A549 (cell line): ENCODE measurements around the gene HSF2BP. TPM values are rescaled to one million over a fixed set of nuclear protein-coding genes. Genes with fewer than 3 reads are reported as not detected.

Source experiments
- ATAC-seq, 2 experiments: fragments of 200-7000 bp in 1 of 2; fragments of >200 bp in 1 of 2; cut with Nextera tagmentation in 1 of 2; cut with Tn5 transposase in 1 of 2; 3 replicates each; pipeline versions ENCODE4 v1.8.0 to v1.9.1; 2018 to 2020; ENCODE audit warnings: mild to moderate bottlenecking in 1 of 2, moderate library complexity in 1 of 2
- CTCF ChIA-PET: fragments of 300-600 bp; sonication (Branson Sonifier 250); formaldehyde crosslinking; extraction: SDS; loops from one replicate; lab custom pipeline; 2021; ENCODE audit warnings: antibody characterized with exemption, inconsistent platforms; lab: Yijun Ruan, JAX
- POLR2A ChIA-PET: fragments of 350-600 bp; formaldehyde crosslinking; extraction: SDS; loops from one replicate; lab custom pipeline; 2021; ENCODE audit warnings: antibody characterized with exemption, inconsistent platforms; lab: Yijun Ruan, JAX
- DNase-seq, 2 experiments: peaks; one replicate each; pipeline versions ENCODE4 v3.0.0 to v3.0.0-alpha.2; 2011 to 2016; ENCODE audit warnings: low read depth in 1 of 2, low spot score in 1 of 2
- FAIRE-seq: peaks from 2 replicates; lab custom pipeline; 2011; peaks lifted over from hg19 to GRCh38; lab: Jason Lieb, UNC
- H3K27ac ChIP-seq, 2 experiments: fragments of >200 bp; sonication (Bioruptor Twin); formaldehyde crosslinking; 3 replicates each; pipeline ENCODE4 v1.5.1; 2016 to 2017
- H3K4me1 ChIP-seq: fragments of >200 bp; sonication (Bioruptor Twin); formaldehyde crosslinking; 3 replicates; pipeline ENCODE4 v1.6.1; 2016
- H3K4me2 ChIP-seq: fragments of >200 bp; sonication (Bioruptor Twin); formaldehyde crosslinking; 3 replicates; pipeline ENCODE4 v1.6.1; 2016
- H3K4me3 ChIP-seq: fragments of >200 bp; sonication (Bioruptor Twin); formaldehyde crosslinking; 3 replicates; pipeline ENCODE4 v1.5.1; 2016
- H3K9me3 ChIP-seq: fragments of >200 bp; sonication (Bioruptor Twin); formaldehyde crosslinking; 3 replicates; pipeline ENCODE4 v1.6.1; 2016
- CEBPB ChIP-seq, 2 experiments: fragments of >200 bp in 1 of 2; sonication (Bioruptor Twin) in 1 of 2; formaldehyde crosslinking in 1 of 2; IDR thresholded peaks; 2 replicates each; pipeline ENCODE4 v1.6.1; 2012 to 2016
- CHD2 ChIP-seq: fragments of 150-350 bp; IDR thresholded peaks from 2 replicates; pipeline ENCODE4 v1.6.1; 2014; ENCODE audit warnings: low read length; ENCODE audit not compliant: partially characterized antibody
- EP300 ChIP-seq, 2 experiments: fragments of >200 bp; sonication (Bioruptor Twin); formaldehyde crosslinking; IDR thresholded peaks; 2 replicates in 1 of 2; 3 replicates in 1 of 2; pipeline ENCODE4 v1.6.1; 2016 to 2017
- ESRRA ChIP-seq: fragments of 150-350 bp; IDR thresholded peaks from 2 replicates; pipeline ENCODE4 v1.6.1; 2014; ENCODE audit warnings: mild to moderate bottlenecking, low read length, borderline replicate concordance
- FOSL2 ChIP-seq, 2 experiments: fragments of 450-650 bp in 1 of 2; fragments of >200 bp in 1 of 2; sonication (Bioruptor Twin) in 1 of 2; formaldehyde crosslinking; IDR thresholded peaks; 2 replicates each; pipeline versions ENCODE4 v1.5.0 to v1.6.1; 2016 to 2020; ENCODE audit warnings: mild to moderate bottlenecking in 1 of 2, moderate library complexity in 1 of 2
- GATA3 ChIP-seq: IDR thresholded peaks from 2 replicates; pipeline ENCODE4 v1.6.1; 2012; ENCODE audit warnings: borderline replicate concordance
- HOXA7 ChIP-seq: fragments of 250-450 bp; sonication (Bioruptor Pico); IDR thresholded peaks from 2 replicates; pipeline ENCODE4 v1.5.0; 2020; ENCODE audit warnings: mild to moderate bottlenecking, moderate library complexity
- HOXB5 ChIP-seq: fragments of 250-450 bp; sonication (Bioruptor Pico); IDR thresholded peaks from 2 replicates; pipeline ENCODE4 v1.5.0; 2020; ENCODE audit warnings: mild to moderate bottlenecking, moderate library complexity
- JUN ChIP-seq, 2 experiments: fragments of >200 bp; sonication (Bioruptor Twin); formaldehyde crosslinking; IDR thresholded peaks; 2 replicates in 1 of 2; 3 replicates in 1 of 2; pipeline ENCODE4 v1.6.1; 2016 to 2017
- JUNB ChIP-seq: fragments of >200 bp; sonication (Bioruptor Twin); formaldehyde crosslinking; IDR thresholded peaks from 2 replicates; pipeline ENCODE4 v1.6.1; 2016
- KDM1A ChIP-seq: fragments of 200-600 bp; sonication (generic); IDR thresholded peaks from 2 replicates; pipeline ENCODE4 v1.6.1; 2016; ENCODE audit warnings: low read depth, mild to moderate bottlenecking
- KDM5A ChIP-seq: fragments of 200-600 bp; sonication (generic); IDR thresholded peaks from 2 replicates; pipeline ENCODE4 v1.6.1; 2016; ENCODE audit warnings: antibody characterized with exemption, mild to moderate bottlenecking
- MYC ChIP-seq: IDR thresholded peaks from 2 replicates; pipeline ENCODE4 v1.6.1; 2012; ENCODE audit warnings: mild to moderate bottlenecking, inconsistent platforms, low read length, improper control_type of control experiment, borderline replicate concordance
- NPAS2 ChIP-seq: fragments of 250-450 bp; sonication (Bioruptor Pico); IDR thresholded peaks from 2 replicates; pipeline ENCODE4 v1.8.0; 2022; ENCODE audit warnings: mild to moderate bottlenecking, moderate library complexity, borderline replicate concordance
- POLR2A ChIP-seq: IDR thresholded peaks from 2 replicates; pipeline ENCODE4 v1.6.1; 2012; ENCODE audit warnings: mild to moderate bottlenecking, low read length
- TFCP2L1 ChIP-seq: fragments of 250-450 bp; sonication (Bioruptor Pico); IDR thresholded peaks from 2 replicates; pipeline ENCODE4 v1.5.0; 2021; ENCODE audit warnings: mild to moderate bottlenecking
- WGBS: methylation state at CpG from one replicate; pipeline ENCODE4 v1.1.6; 2017; ENCODE audit errors: missing lambda C conversion rate; 5-methylcytosine and 5-hydroxymethylcytosine counted together
- polyA plus RNA-seq, 4 experiments: library from polyadenylated mRNA; depleted of rRNA in 3 of 4; stranded (reverse); fragments of >200 nt; fragmentation: RNase III in 1 of 4; extraction: RNeasy Plus Mini Kit Qiagen cat#74134 plus additional on column Dnase treatment in 1 of 4; gene quantifications; 2 replicates in 3 of 4; 3 replicates in 1 of 4; pipeline ENCODE4 v1.2.3, GENCODE V29; 2011 to 2017
- TF ChIP-seq, protein P1 (sequence below): fragments of 250-450 bp; sonication (Bioruptor Pico); IDR thresholded peaks from 2 replicates; pipeline ENCODE4 v1.5.0; 2020; ENCODE audit warnings: low read depth, mild to moderate bottlenecking, moderate library complexity
- TF ChIP-seq, protein P2 (sequence below): fragments of 250-450 bp; sonication (Bioruptor Pico); IDR thresholded peaks from 2 replicates; pipeline ENCODE4 v1.5.0; 2021; ENCODE audit warnings: mild to moderate bottlenecking, moderate library complexity, borderline replicate concordance
- TF ChIP-seq, protein P3 (sequence below): IDR thresholded peaks from 2 replicates; pipeline ENCODE4 v1.6.1; 2012
- TF ChIP-seq, protein P4 (sequence below): fragments of 450-650 bp; IDR thresholded peaks from 2 replicates; pipeline ENCODE4 v1.6.1; 2014; ENCODE audit warnings: antibody characterized with exemption

The HSF2BP gene
- polyA plus RNA-seq, 2 of the 4 experiments (the other 2 are of a cell fraction), result 1.7 to 3.1 TPM

DNA sequence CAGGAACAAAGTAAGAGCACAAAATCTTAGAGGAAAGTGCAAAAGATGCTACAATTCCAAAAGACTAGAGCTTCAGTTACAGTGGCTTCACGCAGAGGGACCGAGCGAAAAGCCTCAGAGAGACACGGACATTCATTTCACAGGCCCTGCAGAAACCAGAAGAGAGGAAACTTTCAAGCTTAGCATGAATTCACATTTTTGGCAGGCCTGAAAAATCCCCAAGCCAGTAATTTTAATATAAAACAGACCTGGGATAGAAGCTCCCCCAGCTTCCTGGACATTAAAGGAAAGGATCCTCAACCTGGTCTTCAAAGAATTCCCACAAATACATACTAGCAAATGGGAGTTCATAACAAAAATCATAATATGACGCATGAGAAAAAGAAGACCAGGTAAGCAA, 66.2 kb downstream of the HSF2BP start (continued):
- TF ChIP-seq CEBPB (IDR thresholded peaks at IDR 0.05), result no peak
- TF ChIP-seq HOXA7 (CRISPR knock-in tag), result no peak
- TF ChIP-seq TFCP2L1 (CRISPR knock-in tag), result no peak

DNA sequence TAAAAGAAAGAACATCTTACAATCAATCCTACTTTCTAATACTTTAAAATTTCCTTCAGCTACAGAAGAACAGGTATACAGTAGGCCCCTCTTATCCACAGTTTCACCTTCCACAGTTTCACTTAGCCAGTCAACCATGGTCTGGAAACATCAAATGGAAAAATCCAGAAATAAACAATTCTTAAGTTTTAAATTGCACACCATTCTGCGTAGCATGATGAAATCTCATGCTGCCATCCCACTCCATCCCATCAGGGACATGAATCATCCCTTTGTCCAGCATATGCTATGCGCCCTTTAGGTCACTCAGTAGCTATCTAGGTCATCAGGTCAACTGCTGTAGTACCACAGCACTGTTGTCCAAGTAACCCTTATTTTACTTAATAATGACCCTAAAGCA, 67.7 kb downstream of the HSF2BP start:
- H3K4me3 ChIP-seq, result no peak overlapping the region
- POLR2A ChIA-PET, result no interaction called here
- ATAC-seq (peak; percentile 71 to 82; a peak in 4 of 6 replicates), FAIRE-seq (no peak), DNase-seq (peak in 1 of 2 experiments; percentile 72)
- 0 out of 3 replicates have a peak, but pooled peaks cover 5% of the 10 kb centered on the region for H3K9me3 ChIP-seq
- WGBS, result 15% methylated on average over 2 of the region's 2 CpGs
- CTCF ChIA-PET, result interaction anchor here (1.2 to 1.7 kb wide), 2 partner anchors 20 to 54 kb away, joined by 4 to 6 read pairs; no protein-coding TSS in a partner anchor
- peaks cover 83% of the 10 kb centered on the region for H3K4me1 ChIP-seq
- H3K27ac ChIP-seq, result peak overlapping the region; percentile 86 to 98
- peak in 1 of 2 experiments; percentile 54; a peak in 1 of 5 replicates for TF ChIP-seq EP300 (IDR thresholded peaks at IDR 0.05)
- TF ChIP-seq CEBPB (IDR thresholded peaks at IDR 0.05), result peak in 1 of 2 experiments; percentile 77; a peak in 2 of 4 replicates
- TF ChIP-seq, protein P1, sequence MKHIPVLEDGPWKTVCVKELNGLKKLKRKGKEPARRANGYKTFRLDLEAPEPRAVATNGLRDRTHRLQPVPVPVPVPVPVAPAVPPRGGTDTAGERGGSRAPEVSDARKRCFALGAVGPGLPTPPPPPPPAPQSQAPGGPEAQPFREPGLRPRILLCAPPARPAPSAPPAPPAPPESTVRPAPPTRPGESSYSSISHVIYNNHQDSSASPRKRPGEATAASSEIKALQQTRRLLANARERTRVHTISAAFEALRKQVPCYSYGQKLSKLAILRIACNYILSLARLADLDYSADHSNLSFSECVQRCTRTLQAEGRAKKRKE, result no peak
- TF ChIP-seq GATA3, result peak; percentile 79
- TF ChIP-seq ESRRA, result no peak
- TF ChIP-seq, protein P2, sequence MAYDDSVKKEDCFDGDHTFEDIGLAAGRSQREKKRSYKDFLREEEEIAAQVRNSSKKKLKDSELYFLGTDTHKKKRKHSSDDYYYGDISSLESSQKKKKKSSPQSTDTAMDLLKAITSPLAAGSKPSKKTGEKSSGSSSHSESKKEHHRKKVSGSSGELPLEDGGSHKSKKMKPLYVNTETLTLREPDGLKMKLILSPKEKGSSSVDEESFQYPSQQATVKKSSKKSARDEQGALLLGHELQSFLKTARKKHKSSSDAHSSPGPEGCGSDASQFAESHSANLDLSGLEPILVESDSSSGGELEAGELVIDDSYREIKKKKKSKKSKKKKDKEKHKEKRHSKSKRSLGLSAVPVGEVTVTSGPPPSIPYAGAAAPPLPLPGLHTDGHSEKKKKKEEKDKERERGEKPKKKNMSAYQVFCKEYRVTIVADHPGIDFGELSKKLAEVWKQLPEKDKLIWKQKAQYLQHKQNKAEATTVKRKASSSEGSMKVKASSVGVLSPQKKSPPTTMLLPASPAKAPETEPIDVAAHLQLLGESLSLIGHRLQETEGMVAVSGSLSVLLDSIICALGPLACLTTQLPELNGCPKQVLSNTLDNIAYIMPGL, result no peak
- no peak for TF ChIP-seq MYC
- TF ChIP-seq JUNB, result peak; percentile 24; the same call in 1 of the 2 replicates
- peak in 1 of 2 experiments; percentile 50; a peak in 2 of 5 replicates for TF ChIP-seq JUN (IDR thresholded peaks at IDR 0.05)
- TF ChIP-seq FOSL2 (IDR thresholded peaks at IDR 0.05), result 0 out of 2 replicates have a peak, but pooled peaks have one; percentile 17
- TF ChIP-seq FOSL2 (CRISPR knock-in tag; IDR thresholded peaks at IDR 0.05), result peak; percentile 59
- TF ChIP-seq CHD2, result no peak
- TF ChIP-seq, protein P3, sequence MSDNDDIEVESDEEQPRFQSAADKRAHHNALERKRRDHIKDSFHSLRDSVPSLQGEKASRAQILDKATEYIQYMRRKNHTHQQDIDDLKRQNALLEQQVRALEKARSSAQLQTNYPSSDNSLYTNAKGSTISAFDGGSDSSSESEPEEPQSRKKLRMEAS, result peak; percentile 45
- peak overlapping the region; percentile 41 for H3K4me2 ChIP-seq

DNA sequence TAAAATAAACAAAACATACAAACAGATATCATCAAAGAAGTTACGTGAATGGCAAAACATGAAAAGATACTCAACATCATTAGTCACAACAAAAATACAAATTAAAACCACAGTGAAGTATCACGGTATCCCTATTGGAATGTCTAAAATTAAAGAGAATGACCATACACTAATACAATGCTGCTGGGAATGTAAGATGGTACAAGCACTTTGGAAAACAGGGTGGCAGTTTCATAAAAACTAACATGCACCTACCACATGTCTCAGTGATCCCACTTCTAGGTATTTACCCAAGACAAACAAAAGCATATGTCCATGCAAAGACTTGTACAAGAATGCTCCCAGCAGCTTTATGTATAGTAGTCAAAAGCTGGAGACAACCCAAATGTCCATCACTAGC, 69.1 kb downstream of the HSF2BP start:
- Histone ChIP-seq H3K4me2 (peak overlapping the region; percentile 13; the same call in 1 of the 3 replicates), H3K4me1 (peaks cover 91% of the 10 kb centered on the region), H3K27ac (peak overlapping the region; percentile 96 to 98), H3K9me3 (no peaks in the 10 kb centered on the region), H3K4me3 (no peak overlapping the region)
- ATAC-seq (no peak), FAIRE-seq (no peak), DNase-seq (peak in 1 of 2 experiments; percentile 41)
- ChIA-PET POLR2A (no interaction called here), CTCF (interaction anchor here (1.2 to 1.7 kb wide), 2 partner anchors 21 to 55 kb away, joined by 4 to 6 read pairs; no protein-coding TSS in a partner anchor)
- WGBS, result 38% methylated on average over 2 of the region's 2 CpGs
- TF ChIP-seq, protein P4, sequence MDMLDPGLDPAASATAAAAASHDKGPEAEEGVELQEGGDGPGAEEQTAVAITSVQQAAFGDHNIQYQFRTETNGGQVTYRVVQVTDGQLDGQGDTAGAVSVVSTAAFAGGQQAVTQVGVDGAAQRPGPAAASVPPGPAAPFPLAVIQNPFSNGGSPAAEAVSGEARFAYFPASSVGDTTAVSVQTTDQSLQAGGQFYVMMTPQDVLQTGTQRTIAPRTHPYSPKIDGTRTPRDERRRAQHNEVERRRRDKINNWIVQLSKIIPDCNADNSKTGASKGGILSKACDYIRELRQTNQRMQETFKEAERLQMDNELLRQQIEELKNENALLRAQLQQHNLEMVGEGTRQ, result no peak
- no peak for TF ChIP-seq FOSL2 (IDR thresholded peaks at IDR 0.05)
- TF ChIP-seq FOSL2 (CRISPR knock-in tag; IDR thresholded peaks at IDR 0.05), result 0 out of 2 replicates have a peak, but pooled peaks have one; percentile 13
- TF ChIP-seq KDM1A, result no peak

DNA sequence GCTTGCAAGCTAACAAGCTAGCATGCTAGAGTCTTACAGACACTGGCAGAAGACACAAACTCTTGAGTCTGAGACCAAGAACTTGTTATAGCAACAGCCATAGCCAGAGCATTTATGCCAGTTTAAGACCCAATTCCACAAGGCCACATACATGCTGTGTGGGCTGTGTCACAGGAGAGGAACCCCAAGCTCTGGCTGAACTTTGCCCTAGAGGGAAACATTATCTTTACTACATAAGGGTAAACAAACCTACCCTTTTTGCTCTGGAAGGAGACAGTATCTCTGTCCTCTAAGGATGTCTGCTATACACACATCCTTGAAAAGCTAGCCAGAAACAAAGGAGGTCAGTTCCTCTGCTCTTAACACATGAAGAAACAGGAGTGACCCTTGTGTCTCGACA, 70.3 kb downstream of the HSF2BP start:
- WGBS, result 86% methylated on average over 1 of the region's 1 CpG
- ChIA-PET POLR2A (no interaction called here), CTCF (interaction anchor here (1.3 to 4.7 kb wide), 3 partner anchors 9 to 57 kb away, joined by 5 to 25 read pairs (median 5); no protein-coding TSS in a partner anchor)
- Histone ChIP-seq H3K27ac (peak overlapping the region; percentile 96 to 98), H3K4me3 (no peak overlapping the region), H3K4me2 (peak overlapping the region; percentile 47), H3K9me3 (0 out of 3 replicates have a peak, but pooled peaks cover 5% of the 10 kb centered on the region), H3K4me1 (peaks cover 93% of the 10 kb centered on the region)
- TF ChIP-seq NPAS2 (CRISPR knock-in tag), result no peak
- TF ChIP-seq KDM5A, result no peak
- TF ChIP-seq, protein P2, result no peak
- TF ChIP-seq, protein P3, result no peak
- TF ChIP-seq POLR2A, result no peak
- 0 out of 2 replicates have a peak, but pooled peaks have one; percentile 27 for TF ChIP-seq HOXB5
- no peak for ATAC-seq
- no peak for FAIRE-seq
- peak in 1 of 2 experiments; percentile 39 for DNase-seq
